ENCODE data around the gene TLK1.

Gene TLK1

GRCh38 chr2:171069286-171069956, 91.3 kb downstream of the TLK1 start:
- no peak for DNase-seq (ENCODE audit: low read depth)
- TF ChIP-seq, protein P1, sequence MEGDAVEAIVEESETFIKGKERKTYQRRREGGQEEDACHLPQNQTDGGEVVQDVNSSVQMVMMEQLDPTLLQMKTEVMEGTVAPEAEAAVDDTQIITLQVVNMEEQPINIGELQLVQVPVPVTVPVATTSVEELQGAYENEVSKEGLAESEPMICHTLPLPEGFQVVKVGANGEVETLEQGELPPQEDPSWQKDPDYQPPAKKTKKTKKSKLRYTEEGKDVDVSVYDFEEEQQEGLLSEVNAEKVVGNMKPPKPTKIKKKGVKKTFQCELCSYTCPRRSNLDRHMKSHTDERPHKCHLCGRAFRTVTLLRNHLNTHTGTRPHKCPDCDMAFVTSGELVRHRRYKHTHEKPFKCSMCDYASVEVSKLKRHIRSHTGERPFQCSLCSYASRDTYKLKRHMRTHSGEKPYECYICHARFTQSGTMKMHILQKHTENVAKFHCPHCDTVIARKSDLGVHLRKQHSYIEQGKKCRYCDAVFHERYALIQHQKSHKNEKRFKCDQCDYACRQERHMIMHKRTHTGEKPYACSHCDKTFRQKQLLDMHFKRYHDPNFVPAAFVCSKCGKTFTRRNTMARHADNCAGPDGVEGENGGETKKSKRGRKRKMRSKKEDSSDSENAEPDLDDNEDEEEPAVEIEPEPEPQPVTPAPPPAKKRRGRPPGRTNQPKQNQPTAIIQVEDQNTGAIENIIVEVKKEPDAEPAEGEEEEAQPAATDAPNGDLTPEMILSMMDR (IDR thresholded peaks at IDR 0.05; ENCODE audit: low read depth, low read length, missing control alignments): no peak

GRCh38 chr2:171066110-171066509, 94.6 kb downstream of the TLK1 start:
- TF ChIP-seq, protein P1 (IDR thresholded peaks at IDR 0.05; ENCODE audit: low read depth, low read length, missing control alignments): no peak
- no peak overlapping the region for H3K4me3 ChIP-seq (ENCODE audit: low read depth, low read length)
- DNase-seq (ENCODE audit: low read depth): no peak

More at GRCh38 chr2:171069286-171069956, 91.3 kb downstream of the TLK1 start:
- H3K4me3 ChIP-seq (ENCODE audit: low read depth, low read length): no peak overlapping the region

GRCh38 chr2:171057575-171057974, 103.1 kb downstream of the TLK1 start:
- TF ChIP-seq, protein P1 (IDR thresholded peaks at IDR 0.05; ENCODE audit: low read depth, low read length, missing control alignments): no peak
- no peak for DNase-seq (ENCODE audit: low read depth)
- H3K4me3 ChIP-seq (ENCODE audit: low read depth, low read length): no peak overlapping the region

DNA sequence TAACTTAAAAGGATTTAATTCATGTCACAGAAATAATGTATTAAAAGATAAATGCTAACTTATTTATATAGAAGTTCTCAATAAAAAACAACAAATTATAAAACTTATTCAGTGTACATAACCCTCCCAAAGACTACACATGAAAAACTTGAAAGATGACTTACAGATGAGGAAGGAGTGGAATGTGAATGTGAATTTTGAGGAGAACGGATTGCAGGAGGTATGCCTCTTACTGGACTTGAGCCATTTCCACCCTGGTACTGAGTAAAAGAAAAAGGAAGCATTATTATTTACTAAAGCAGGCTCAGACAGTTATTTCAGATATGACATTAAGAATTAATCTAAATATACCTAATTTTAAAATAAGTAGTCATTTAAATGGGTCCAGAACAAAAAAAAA, 104.4 kb downstream of the TLK1 start:
- TF ChIP-seq, protein P1 (IDR thresholded peaks at IDR 0.05; ENCODE audit: low read depth, low read length, missing control alignments): no peak
- no peak overlapping the region for H3K4me3 ChIP-seq (ENCODE audit: low read depth, low read length)

GRCh38 chr2:171049691-171050090, 111.0 kb downstream of the TLK1 start:
- no peak overlapping the region for H3K4me3 ChIP-seq (ENCODE audit: low read depth, low read length)
- TF ChIP-seq, protein P1 (IDR thresholded peaks at IDR 0.05; ENCODE audit: low read depth, low read length, missing control alignments): no peak
- DNase-seq (ENCODE audit: low read depth): no peak

More for the DNA sequence above, 104.4 kb downstream of the TLK1 start:
- no peak for DNase-seq (ENCODE audit: low read depth)

- no peak for DNase-seq (ENCODE audit: low read depth)
- no peak overlapping the region for H3K4me3 ChIP-seq (ENCODE audit: low read depth, low read length)
- TF ChIP-seq, protein P1 (IDR thresholded peaks at IDR 0.05; ENCODE audit: low read depth, low read length, missing control alignments): no peak
These were observed 114.6 kb downstream of the TLK1 start for GRCh38 chr2:171046048-171046560.

- DNase-seq (ENCODE audit: low read depth): no peak
- no peak overlapping the region for H3K4me3 ChIP-seq (ENCODE audit: low read depth, low read length)
- TF ChIP-seq, protein P1 (IDR thresholded peaks at IDR 0.05; ENCODE audit: low read depth, low read length, missing control alignments): no peak
These were observed 116.3 kb downstream of the TLK1 start for GRCh38 chr2:171044416-171044815.
